Measurements from ENCODE around the gene GRIK2. TPM values are rescaled to one million over a fixed set of nuclear protein-coding genes. Genes with fewer than 3 reads are reported as not detected.

GRIK2 gene
- total RNA-seq, 1 experiment from 2014 or later, result 0.70 TPM

GRCh38 chr6:101663100-101663499 lies 269.6 kb downstream of the GRIK2 start:
- no peak overlapping the region for H2AFZ ChIP-seq (ENCODE audit: low read length)
- no peak overlapping the region for H3K27ac ChIP-seq (ENCODE audit: insufficient read length, low read depth, low read length)
- no peaks in the 10 kb centered on the region for H3K27me3 Mint-ChIP-seq (ENCODE audit: low read depth)

More at GRCh38 chr6:101663100-101663499, 269.6 kb downstream of the GRIK2 start:
- no CpG with 5 or more reads among the region's 6 CpGs for WGBS (ENCODE audit: extremely low coverage, insufficient read length, low lambda C conversion rate)
- Histone ChIP-seq H3T11ph (ENCODE audit: low read length) (no peak overlapping the region), H4K8ac (replicated peaks; ENCODE audit: insufficient read length, low read depth, low read length) (no peak overlapping the region), H2BK12ac (ENCODE audit: insufficient read length, low read depth, low read length) (no peak overlapping the region), H3K23me2 (ENCODE audit: insufficient read length, low read depth, low read length, poor library complexity, severe bottlenecking) (no peaks in the 10 kb centered on the region), H3K4me1 (ENCODE audit: insufficient read depth, low read length) (no peaks in the 10 kb centered on the region), H2BK5ac (ENCODE audit: insufficient read length, low read length) (no peak overlapping the region), H2BK120ac (ENCODE audit: low read depth, low read length, poor library complexity, severe bottlenecking) (no peak overlapping the region), H4K91ac (ENCODE audit: insufficient read length, low read depth, low read length) (no peak overlapping the region), H3K79me2 (ENCODE audit: insufficient read depth, low read length) (no peaks in the 10 kb centered on the region), H3K4ac (ENCODE audit: low read depth, low read length) (no peak overlapping the region), H3K27me3 (ENCODE audit: insufficient read depth, low read length) (no peaks in the 10 kb centered on the region), H2BK15ac (ENCODE audit: low read depth, low read length) (no peak overlapping the region), H3K23ac (ENCODE audit: insufficient read length, low read depth, low read length) (no peak overlapping the region), H3K79me1 (ENCODE audit: insufficient read depth, low read depth, low read length, poor library complexity, severe bottlenecking) (no peaks in the 10 kb centered on the region), H3K9ac (ENCODE audit: extremely low read depth, insufficient read length, low read length) (peak overlapping the region; percentile 33), H2BK20ac (ENCODE audit: low read depth, low read length, poor library complexity, severe bottlenecking) (no peak overlapping the region), H3K9me3 (ENCODE audit: control insufficient read depth, low read depth, low read length) (no peaks in the 10 kb centered on the region), H4K5ac (ENCODE audit: insufficient read length, low read depth, low read length) (no peak overlapping the region), H3K56ac (ENCODE audit: insufficient read length, low read depth, low read length) (no peak overlapping the region), H3K14ac (ENCODE audit: insufficient read depth, low read length) (no peak overlapping the region), H3K4me2 (ENCODE audit: insufficient read depth, insufficient read length, low read length) (no peak overlapping the region), H2AK5ac (ENCODE audit: insufficient read length, low read length) (no peak overlapping the region), H3K18ac (ENCODE audit: insufficient read length, low read depth, low read length) (no peak overlapping the region), H4K20me1 (ENCODE audit: control insufficient read depth, insufficient read depth, insufficient read length) (no peaks in the 10 kb centered on the region)
- Mint-ChIP-seq H3K4me1 (no peaks in the 10 kb centered on the region), H3K36me3 (ENCODE audit: insufficient read depth in 1 of 3, low read depth in 3 of 3) (peaks cover 12 to 33% (median 25%) of the 10 kb centered on the region in 3 experiments), H3K27ac (no peak overlapping the region), H3K9me3 (peaks cover 20 to 30% of the 10 kb centered on the region in 2 experiments), H3K4me3 (no peak overlapping the region)
- TF ChIP-seq CTCF (conservative IDR thresholded peaks at IDR 0.05), result no peak
- no peak for DNase-seq

Data from H9 (cell line).